Hematopoietic multipotent progenitor cell treated with erythropoietin and hydrocortisone succinate and interleukin-3 and kit ligand, for 4 days (in vitro differentiated cells): ENCODE measurements around the gene KL.

ENCODE experiments used
- DNase-seq: peaks from one replicate; pipeline ENCODE4 v3.0.0-alpha.2; 2015

KL gene

GRCh38 chr13:33045851-33046592, 29.8 kb downstream of the KL start:
- DNase-seq: no peak

DNA sequence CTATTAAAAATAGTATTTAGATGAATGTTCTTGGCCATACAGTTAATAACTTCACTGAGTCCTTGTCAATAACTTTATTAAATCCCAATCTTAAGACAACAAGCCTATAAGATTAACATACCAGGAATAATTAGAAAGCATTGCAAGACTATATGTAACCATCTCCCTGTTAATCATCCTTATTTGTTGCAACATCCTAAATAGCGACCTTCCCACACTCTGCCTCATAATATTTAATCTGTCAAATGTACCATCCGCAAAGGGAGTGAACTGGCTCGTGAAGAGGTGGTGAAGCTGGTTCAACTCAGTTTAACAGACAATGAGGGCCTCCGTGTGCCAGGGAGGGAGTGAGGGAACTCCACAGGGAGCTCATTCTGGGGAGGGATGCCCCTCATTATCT, 33.9 kb downstream of the KL start:
- no peak for DNase-seq

- no peak for DNase-seq
These were observed 35.4 kb downstream of the KL start for GRCh38 chr13:33051632-33052031.

DNA sequence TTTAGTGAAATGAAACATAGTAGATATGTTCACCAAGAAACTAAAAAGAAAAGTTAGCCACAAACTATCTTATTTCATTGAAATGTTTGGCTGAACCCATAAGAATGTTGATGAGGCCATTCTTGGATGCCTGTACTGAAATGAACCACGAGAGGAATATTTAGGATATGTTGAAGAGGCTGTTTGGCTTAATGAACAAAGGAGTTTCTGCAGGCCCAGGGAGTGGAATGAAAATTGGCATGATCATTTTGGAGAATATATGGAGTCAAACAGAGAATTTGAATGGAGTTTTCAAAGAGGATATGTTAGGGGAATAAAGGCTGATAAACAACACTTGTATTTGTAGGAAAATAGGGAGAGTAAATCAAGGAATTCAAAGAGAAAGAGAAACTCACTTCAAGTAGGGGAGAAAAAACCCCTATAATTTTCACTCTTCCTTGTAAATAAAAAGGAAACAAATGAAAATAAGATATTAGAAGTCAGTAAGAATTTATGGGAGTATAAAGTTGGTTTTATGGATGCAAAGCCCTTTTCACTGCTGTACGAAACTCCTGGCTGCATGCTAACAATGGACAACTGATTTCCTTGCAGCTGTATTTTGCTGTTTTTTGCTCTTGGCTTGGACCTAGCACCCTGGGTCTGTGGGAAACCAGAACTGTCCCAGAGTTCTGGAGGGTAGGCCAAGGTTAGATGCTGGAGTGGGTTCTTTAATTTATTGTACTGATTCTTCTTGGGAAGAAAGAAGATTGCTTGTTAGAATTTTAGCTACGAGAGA, 36.5 kb downstream of the KL start:
- DNase-seq: no peak

DNA sequence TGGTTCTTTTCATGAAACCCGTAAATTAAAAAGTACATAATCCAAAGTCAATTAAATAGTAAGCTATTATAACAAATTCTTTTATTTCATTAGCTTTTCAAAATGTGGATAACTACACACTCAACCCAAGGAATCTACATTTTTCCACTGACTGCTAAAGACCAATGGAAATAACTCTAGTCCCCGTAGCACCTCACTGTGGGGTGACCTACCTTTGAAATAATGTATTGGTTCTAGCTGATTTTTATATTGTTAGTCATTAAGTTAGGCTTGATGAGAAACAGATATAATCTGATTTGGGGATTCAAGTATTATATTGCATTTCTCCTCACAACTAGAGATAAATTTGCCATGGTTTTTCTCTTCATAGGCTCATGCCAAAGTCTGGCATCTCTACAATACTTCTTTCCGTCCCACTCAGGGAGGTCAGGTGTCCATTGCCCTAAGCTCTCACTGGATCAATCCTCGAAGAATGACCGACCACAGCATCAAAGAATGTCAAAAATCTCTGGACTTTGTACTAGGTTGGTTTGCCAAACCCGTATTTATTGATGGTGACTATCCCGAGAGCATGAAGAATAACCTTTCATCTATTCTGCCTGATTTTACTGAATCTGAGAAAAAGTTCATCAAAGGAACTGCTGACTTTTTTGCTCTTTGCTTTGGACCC, 37.3 kb downstream of the KL start:
- no peak for DNase-seq

DNA sequence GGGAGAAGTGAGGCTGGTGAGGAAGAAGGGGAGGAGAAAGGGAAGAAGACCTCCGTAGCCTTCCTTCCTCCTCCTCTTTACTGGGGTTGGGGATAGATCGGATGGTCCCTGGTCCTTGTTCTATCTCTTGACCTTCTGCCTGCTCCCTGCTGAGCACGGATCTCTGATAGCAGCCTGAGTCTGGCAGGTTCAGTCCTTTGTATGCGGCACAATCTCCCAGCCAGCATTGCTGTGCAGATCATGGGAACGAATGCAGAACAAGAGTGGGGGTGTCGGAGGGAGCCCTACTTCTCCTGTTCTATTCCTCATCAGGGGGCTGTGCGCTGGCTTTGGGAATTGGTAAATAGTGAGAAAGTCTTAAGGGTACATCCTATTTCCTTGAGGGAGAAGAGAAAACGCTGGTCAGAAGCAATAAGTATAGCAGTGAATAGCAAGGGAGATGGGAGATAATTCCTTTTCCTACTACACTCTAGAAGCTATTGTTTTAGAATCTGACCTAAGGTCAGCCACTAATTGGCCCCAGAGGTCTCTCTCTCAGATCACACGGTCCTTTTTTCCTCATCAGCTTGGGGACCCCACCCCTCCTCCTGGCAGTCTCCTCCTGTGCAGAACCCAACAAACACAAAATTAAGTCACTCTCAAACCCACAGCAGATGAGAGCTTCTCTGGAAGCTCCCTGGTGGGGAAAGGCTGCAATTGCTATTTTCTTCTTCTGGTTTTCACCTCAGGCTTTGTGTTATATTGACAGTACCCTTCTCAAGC, 41.0 kb downstream of the KL start:
- DNase-seq: peak; percentile 51

GRCh38 chr13:33058776-33059327, 42.6 kb downstream of the KL start:
- no peak for DNase-seq

- DNase-seq: no peak
These were observed 44.6 kb downstream of the KL start for GRCh38 chr13:33060815-33061214.

- no peak for DNase-seq
These were observed 50.1 kb downstream of the KL start for GRCh38 chr13:33066329-33066728.

DNA sequence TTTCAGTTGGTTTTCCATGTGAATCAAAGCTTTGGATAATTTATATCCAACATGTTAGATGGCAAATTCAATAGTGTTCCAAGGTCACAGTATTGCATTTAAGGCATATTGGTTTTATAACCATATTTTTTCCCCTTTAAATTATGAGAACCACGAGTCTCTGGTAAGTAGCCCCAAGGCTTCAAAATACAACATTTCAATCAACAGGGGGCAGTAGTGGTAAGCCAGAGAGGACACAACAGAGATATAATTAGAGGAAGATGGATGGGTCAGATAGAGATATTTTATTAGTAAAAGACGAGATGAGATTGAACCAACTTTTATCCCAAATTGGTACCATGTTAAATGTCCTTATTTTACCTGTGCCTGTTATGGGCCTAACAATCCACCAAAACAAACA, 53.1 kb downstream of the KL start:
- DNase-seq: peak; percentile 21

DNA sequence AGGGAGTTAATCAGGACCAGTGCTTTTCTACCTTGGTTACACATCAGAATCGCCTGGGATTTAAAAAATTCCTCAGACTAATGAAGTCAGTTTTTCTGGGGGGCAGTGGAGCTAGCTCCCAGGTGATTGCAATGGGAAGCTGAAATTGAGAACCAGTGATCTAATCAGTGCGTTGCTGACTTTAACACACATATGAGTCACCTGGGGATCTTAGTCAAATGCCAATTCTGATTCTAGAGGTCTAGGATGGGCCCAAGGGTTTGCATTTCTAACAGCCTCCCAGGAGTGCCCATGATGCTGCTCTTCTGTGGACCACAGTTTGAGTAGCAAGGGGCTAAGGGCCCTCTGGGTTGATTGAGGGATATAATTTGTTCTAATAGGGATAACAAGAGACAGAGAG, 54.5 kb downstream of the KL start:
- DNase-seq: no peak

DNA sequence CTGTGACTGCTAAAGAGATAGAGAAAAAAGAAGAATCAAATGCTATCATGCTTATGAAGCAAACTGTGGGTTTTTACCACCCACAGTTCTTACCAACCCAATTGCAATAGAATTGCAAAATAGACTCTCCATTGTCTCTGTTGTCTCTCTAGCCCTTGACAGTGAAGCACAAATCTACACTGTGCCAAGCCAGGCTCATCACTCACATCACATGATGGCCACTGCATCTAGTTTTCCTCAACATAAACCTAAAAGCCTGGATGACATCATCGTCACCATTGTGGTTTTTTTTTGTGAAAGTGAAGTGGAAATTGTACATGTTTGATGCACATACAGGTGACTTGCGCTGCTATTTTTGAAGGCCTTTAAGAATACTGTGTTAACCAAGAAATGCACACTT, 56.1 kb downstream of the KL start:
- DNase-seq: peak; percentile 3

- DNase-seq: no peak
These were observed 56.5 kb downstream of the KL start for GRCh38 chr13:33072759-33073158.

DNA sequence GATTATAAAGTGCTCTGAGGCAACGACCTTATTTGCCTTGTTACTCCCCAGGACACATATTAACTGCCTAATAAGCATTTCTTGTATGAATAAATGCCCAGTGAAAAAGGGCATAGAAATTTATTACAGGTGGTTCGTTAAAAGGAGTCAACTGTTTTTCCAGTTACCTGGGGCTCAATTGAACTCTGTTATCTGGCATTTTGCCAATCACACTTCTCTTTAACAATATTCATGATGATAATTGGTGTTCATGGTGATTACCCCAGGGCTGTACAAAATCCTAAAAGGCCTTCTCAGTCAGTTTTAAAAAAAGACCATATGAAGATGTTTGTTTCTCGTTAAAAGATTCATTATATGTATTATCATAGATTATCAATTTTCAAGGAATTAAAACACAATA, 57.1 kb downstream of the KL start:
- no peak for DNase-seq

DNA sequence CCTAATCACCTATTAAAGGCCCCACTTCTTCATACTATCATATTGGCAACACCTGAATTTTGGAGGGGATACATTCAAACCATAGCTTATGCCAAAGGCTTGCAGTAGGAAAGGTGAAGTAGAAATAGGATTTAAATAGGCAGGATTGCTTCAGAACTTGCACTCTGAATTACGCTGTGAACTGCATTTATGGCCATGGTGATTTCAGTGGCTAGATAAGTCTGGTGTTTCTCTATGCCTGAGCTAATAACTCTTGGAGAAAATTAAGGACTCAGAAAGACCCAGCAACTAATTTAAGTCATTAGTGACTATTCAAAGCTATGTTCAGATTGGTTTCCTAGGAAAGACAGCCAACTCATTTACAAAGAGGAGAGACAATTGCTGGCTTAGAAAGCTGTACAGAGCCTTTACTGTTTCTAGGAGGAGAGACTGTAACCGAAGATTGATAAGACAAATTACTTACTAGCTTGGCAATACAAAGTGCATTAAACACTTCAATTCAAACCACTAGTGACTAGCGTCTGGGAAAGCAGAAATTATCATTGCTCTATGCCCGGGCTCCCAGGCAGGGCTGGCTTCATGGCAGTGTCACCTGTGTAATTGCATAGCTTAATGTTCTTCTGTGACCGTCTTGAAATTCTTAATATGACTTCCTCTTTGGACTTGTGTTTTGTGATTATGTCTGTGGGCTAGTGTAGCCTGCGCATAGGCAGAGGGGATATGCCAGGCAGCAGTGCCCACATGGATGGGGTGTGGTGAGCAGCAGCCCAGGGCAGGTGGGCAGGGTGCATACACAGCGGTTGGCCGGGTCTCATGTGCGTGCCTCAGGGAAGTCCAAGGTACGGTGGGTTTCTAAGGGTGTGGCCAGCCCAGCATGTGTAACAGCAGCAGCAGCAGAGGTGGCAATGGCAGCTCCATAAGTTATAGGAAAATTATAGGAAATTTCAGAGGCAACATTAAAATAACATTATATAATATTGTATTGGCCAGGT, 60.1 kb downstream of the KL start:
- no peak for DNase-seq

- DNase-seq: no peak
These were observed 62.0 kb downstream of the KL start for GRCh38 chr13:33078263-33078662.

DNA sequence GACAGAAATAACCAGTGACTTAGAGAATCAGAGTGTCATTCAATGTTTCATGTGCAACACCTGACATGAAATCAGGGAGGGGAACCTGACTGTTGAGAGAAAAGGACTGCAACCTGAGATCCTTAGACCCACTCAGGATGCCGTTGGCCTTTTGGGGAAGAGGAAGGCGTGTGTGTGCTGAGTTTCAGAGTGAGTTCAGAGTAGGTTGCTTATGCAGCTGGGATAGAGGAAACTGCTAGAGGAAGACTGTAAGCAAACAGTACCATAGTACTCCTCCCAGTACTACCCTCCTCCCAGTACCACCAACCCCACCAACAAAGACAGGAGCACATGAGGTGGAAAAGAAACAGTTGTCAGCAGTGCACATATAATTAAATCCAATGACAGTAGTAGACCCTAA, 63.7 kb downstream of the KL start:
- no peak for DNase-seq

- no peak for DNase-seq
These were observed 64.9 kb downstream of the KL start for GRCh38 chr13:33080972-33081590.

GRCh38 chr13:33081666-33082065, 65.4 kb downstream of the KL start:
- DNase-seq: no peak

- no peak for DNase-seq
These were observed 66.8 kb downstream of the KL start for GRCh38 chr13:33083054-33083453.

DNA sequence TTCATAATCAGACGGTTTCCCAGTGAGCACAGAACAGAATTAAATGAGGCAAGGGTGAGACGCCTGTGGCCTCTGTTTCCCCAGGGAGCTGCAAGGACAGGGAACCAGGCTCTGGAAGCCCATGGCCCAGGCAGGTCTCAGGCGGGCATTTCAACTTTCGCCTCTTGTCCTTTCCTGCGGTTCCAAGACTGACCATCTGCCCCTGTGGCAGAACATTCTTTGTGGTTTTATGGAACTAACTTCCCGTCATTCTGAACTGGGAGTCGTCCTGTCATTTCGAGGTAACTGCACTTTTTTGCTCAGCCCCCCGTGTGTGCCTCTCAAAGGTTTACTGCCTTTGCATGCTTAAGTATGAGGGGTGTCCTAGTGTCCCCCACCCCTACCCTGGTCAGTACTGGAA, 70.9 kb downstream of the KL start:
- no peak for DNase-seq
